A673 (cell line): Measurements from ENCODE around the gene FBXL22. TPM values are rescaled to one million over a fixed set of nuclear protein-coding genes. Genes with fewer than 3 reads are reported as not detected.

ENCODE experiments used
- BruUV-seq: library from RNA; stranded (reverse); fragments of 400-500 nt; replicated peaks from 2 replicates; lab custom pipeline; 2021; lab: Mats Ljungman, UMichigan
- CTCF ChIA-PET: fragments of 300-600 bp; sonication (Branson Sonifier 250); formaldehyde crosslinking; loops from one replicate; lab custom pipeline; 2022; ENCODE audit warnings: antibody characterized with exemption; lab: Charles Lee
- POLR2A ChIA-PET: fragments of 300-600 bp; sonication (Branson Sonifier 250); formaldehyde crosslinking; loops from one replicate; lab custom pipeline; 2022; ENCODE audit warnings: antibody characterized with exemption; ENCODE audit not compliant: low non-redundant PET; lab: Charles Lee
- DNase-seq: peaks from one replicate; pipeline ENCODE4 v3.0.0-alpha.2; 2015; ENCODE audit warnings: low spot score
- H3K27ac ChIP-seq: fragments of 200-600 bp; sonication (generic); 2 replicates; pipeline ENCODE4 v1.5.1; 2016; ENCODE audit warnings: mixed run types, low read depth, mild to moderate bottlenecking, mixed read lengths, antibody characterized with exemption, low read length; ENCODE audit not compliant: poor library complexity, severe bottlenecking
- H3K27me3 ChIP-seq: fragments of 200-600 bp; sonication (generic); replicated peaks from 2 replicates; pipeline ENCODE4 v1.6.1; 2017; ENCODE audit warnings: mixed run types, low read depth, mild to moderate bottlenecking, mixed read lengths, antibody characterized with exemption, low read length; ENCODE audit not compliant: insufficient read depth, poor library complexity
- H3K36me3 ChIP-seq: fragments of 200-600 bp; sonication (generic); 2 replicates; pipeline ENCODE4 v1.6.1; 2016; ENCODE audit warnings: mixed run types, mild to moderate bottlenecking, mixed read lengths, antibody characterized with exemption, low read length; ENCODE audit not compliant: insufficient read depth, poor library complexity, severe bottlenecking
- H3K4me1 ChIP-seq: fragments of 200-600 bp; sonication (generic); 2 replicates; pipeline ENCODE4 v1.6.1; 2017; ENCODE audit warnings: mixed run types, mild to moderate bottlenecking, mixed read lengths, antibody characterized with exemption, low read length; ENCODE audit not compliant: insufficient read depth, poor library complexity, severe bottlenecking
- H3K4me3 ChIP-seq: fragments of 200-600 bp; sonication (generic); 2 replicates; pipeline ENCODE4 v1.5.1; 2016; ENCODE audit warnings: low read depth, mixed run types, mild to moderate bottlenecking, mixed read lengths, low read length; ENCODE audit not compliant: poor library complexity, severe bottlenecking
- H3K9me3 ChIP-seq: fragments of 200-600 bp; sonication (generic); 2 replicates; pipeline ENCODE4 v1.6.1; 2016; ENCODE audit warnings: mixed run types, low read depth, mild to moderate bottlenecking, mixed read lengths, antibody characterized with exemption, low read length; ENCODE audit not compliant: poor library complexity, severe bottlenecking
- CTCF ChIP-seq: fragments of 300-800, 200-600 bp; sonication (generic); conservative IDR thresholded peaks from 2 replicates; pipeline ENCODE4 v1.5.1; 2017; ENCODE audit warnings: low read depth, mild to moderate bottlenecking, antibody characterized with exemption, low read length, moderate library complexity, mixed read lengths
- EZH2 ChIP-seq: fragments of 200-600 bp; sonication (generic); IDR thresholded peaks from 2 replicates; pipeline ENCODE4 v1.6.1; 2017; ENCODE audit warnings: borderline replicate concordance, low read depth, mild to moderate bottlenecking, mixed read lengths, antibody characterized with exemption, low read length; ENCODE audit not compliant: poor library complexity, severe bottlenecking
- intact Hi-C: fragments of 100-400 bp; cut with micrococcal nuclease; formaldehyde crosslinking; loops from one replicate; pipeline ENCODE4 v1.10.0; 2022; ENCODE audit not compliant: unreplicated experiment
- total RNA-seq: library from RNA; stranded (reverse); gene quantifications from 2 replicates; pipeline ENCODE4 v1.2.3, GENCODE V29; 2021

The FBXL22 gene
- total RNA-seq, 1 experiment from 2014 or later, result 0.52 TPM

- CTCF ChIA-PET, result no interaction called here
- H3K9me3 ChIP-seq, result no peaks in the 10 kb centered on the region
These were observed 23.7 kb upstream of the FBXL22 start for GRCh38 chr15:63573533-63573932.

DNA sequence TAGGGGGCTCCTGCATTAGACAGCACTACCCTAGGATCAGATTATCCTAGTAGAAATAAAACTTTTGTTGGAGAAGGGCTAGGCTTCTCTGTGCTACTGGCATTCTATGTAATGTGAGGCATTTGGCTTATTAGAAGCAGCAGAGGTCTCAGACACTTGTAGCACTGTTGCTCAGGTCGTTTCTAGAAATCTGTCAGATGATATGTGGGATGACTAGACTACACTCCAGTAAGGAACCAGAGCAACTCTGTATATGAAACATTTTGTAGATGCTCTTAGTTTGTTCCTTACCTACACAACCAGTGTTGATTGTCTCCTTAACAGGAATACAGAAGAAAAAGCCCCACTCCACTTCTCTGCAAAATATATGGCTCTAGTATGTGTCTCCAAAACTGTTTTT lies 21.9 kb upstream of the FBXL22 start:
- H3K36me3 ChIP-seq, result peaks cover 31% of the 10 kb centered on the region
- intact Hi-C loops, result no loop called here
- no peak overlapping the region for H3K27ac ChIP-seq
- CTCF ChIA-PET, result no interaction called here
- no peak overlapping the region for H3K4me3 ChIP-seq
- H3K9me3 ChIP-seq, result no peaks in the 10 kb centered on the region
- no peaks in the 10 kb centered on the region for H3K27me3 ChIP-seq
- BruUV-seq, result no TSS peak
- H3K4me1 ChIP-seq, result no peaks in the 10 kb centered on the region
- POLR2A ChIA-PET, result no interaction called here
- no peak for TF ChIP-seq EZH2
- DNase-seq, result no peak

More at GRCh38 chr15:63573533-63573932, 23.7 kb upstream of the FBXL22 start:
- Histone ChIP-seq H3K4me1 (no peaks in the 10 kb centered on the region), H3K27ac (no peak overlapping the region), H3K27me3 (no peaks in the 10 kb centered on the region), H3K36me3 (peaks cover 38% of the 10 kb centered on the region), H3K4me3 (no peak overlapping the region)
- intact Hi-C loops, result no loop called here
- no peak for DNase-seq
- POLR2A ChIA-PET, result no interaction called here
- no TSS peak for BruUV-seq
- TF ChIP-seq EZH2, result no peak
- TF ChIP-seq CTCF, result no peak

DNA sequence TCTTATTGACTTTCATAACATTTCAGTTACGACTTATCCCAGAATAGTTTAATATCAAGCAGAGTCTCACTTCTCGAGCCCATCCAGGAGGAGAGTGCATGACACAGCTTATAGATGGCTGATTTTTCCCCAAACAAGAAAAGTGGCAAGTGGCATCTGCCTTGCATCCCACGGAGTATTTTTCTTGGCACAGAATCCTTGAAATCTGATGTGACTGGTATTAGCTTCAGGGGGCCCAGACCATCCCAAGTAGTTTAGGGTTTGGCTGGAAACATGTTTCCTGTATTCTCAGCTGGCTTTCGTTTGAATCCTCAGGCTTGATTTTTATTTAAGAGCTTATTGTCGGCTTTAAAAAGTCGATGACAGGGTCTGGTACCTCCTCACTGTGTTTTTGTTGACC lies 20.7 kb upstream of the FBXL22 start:
- Histone ChIP-seq H3K9me3 (no peaks in the 10 kb centered on the region), H3K27ac (no peak overlapping the region), H3K36me3 (peaks cover 31% of the 10 kb centered on the region), H3K27me3 (no peaks in the 10 kb centered on the region), H3K4me1 (no peaks in the 10 kb centered on the region), H3K4me3 (no peak overlapping the region)
- CTCF ChIA-PET, result no interaction called here
- POLR2A ChIA-PET, result no interaction called here
- DNase-seq, result peak; percentile 34
- BruUV-seq, result no TSS peak
- TF ChIP-seq CTCF (no peak), EZH2 (no peak)
- intact Hi-C loops, result no loop called here

GRCh38 chr15:63582179-63582578 lies 15.0 kb upstream of the FBXL22 start:
- DNase-seq, result no peak
- no peaks in the 10 kb centered on the region for H3K27me3 ChIP-seq
- no peaks in the 10 kb centered on the region for H3K4me1 ChIP-seq
- peaks cover 17% of the 10 kb centered on the region for H3K36me3 ChIP-seq
- CTCF ChIA-PET, result no interaction called here
- intact Hi-C loops, result no loop called here
- BruUV-seq, result no TSS peak
- no peak overlapping the region for H3K27ac ChIP-seq
- TF ChIP-seq CTCF (no peak), EZH2 (no peak)
- peaks cover 8% of the 10 kb centered on the region for H3K9me3 ChIP-seq
- H3K4me3 ChIP-seq, result no peak overlapping the region
- POLR2A ChIA-PET, result no interaction called here
